H9 (cell line): ENCODE results near the gene FHOD3. TPM values are rescaled to one million over a fixed set of nuclear protein-coding genes. Genes with fewer than 3 reads are reported as not detected.

Experiments used
- DNase-seq: peaks from one replicate; pipeline ENCODE4 v3.0.0-alpha.2; 2017
- H2AFZ ChIP-seq: one replicate; pipeline ENCODE4 v1.6.1; 2013; ENCODE audit warnings: mild to moderate bottlenecking, low read length, control low read depth, moderate library complexity
- H2AK5ac ChIP-seq: 2 replicates; pipeline ENCODE4 v1.6.1; 2013; ENCODE audit warnings: low read length, control low read depth, mixed read lengths; ENCODE audit not compliant: insufficient read length
- H2BK120ac ChIP-seq: one replicate; pipeline ENCODE4 v1.6.1; 2013; ENCODE audit warnings: low read depth, mild to moderate bottlenecking, low read length, control low read depth, inconsistent platforms; ENCODE audit not compliant: poor library complexity, severe bottlenecking
- H2BK12ac ChIP-seq: 2 replicates; pipeline ENCODE4 v1.6.1; 2013; ENCODE audit warnings: low read length, control low read depth, mixed read lengths, low read depth; ENCODE audit not compliant: insufficient read length
- H2BK15ac ChIP-seq: 2 replicates; pipeline ENCODE4 v1.6.1; 2013; ENCODE audit warnings: low read depth, low read length, control low read depth
- H2BK20ac ChIP-seq: one replicate; pipeline ENCODE4 v1.6.1; 2013; ENCODE audit warnings: low read depth, mild to moderate bottlenecking, low read length, control low read depth, inconsistent platforms; ENCODE audit not compliant: poor library complexity, severe bottlenecking
- H2BK5ac ChIP-seq: 2 replicates; pipeline ENCODE4 v1.6.1; 2013; ENCODE audit warnings: low read length, control low read depth, mixed read lengths; ENCODE audit not compliant: insufficient read length
- H3K14ac ChIP-seq: 2 replicates; pipeline ENCODE4 v1.6.1; 2013; ENCODE audit warnings: low read length, control low read depth; ENCODE audit not compliant: insufficient read depth
- H3K18ac ChIP-seq: 2 replicates; pipeline ENCODE4 v1.6.1; 2013; ENCODE audit warnings: low read depth, mild to moderate bottlenecking, mixed read lengths, low read length, control low read depth; ENCODE audit not compliant: insufficient read length
- H3K23ac ChIP-seq: 2 replicates; pipeline ENCODE4 v1.6.1; 2013; ENCODE audit warnings: low read length, control low read depth, mixed read lengths, low read depth; ENCODE audit not compliant: insufficient read length
- H3K23me2 ChIP-seq: 2 replicates; pipeline ENCODE4 v1.6.1; 2013; ENCODE audit warnings: low read depth, mild to moderate bottlenecking, mixed read lengths, low read length, control low read depth; ENCODE audit not compliant: insufficient read length, poor library complexity, severe bottlenecking
- H3K27ac ChIP-seq: 2 replicates; pipeline ENCODE4 v1.5.1; 2013; ENCODE audit warnings: low read length, control low read depth, mixed read lengths, low read depth; ENCODE audit not compliant: insufficient read length
- H3K27me3 ChIP-seq: 2 replicates; pipeline ENCODE4 v1.6.1; 2013; ENCODE audit warnings: low read length, control low read depth, inconsistent platforms; ENCODE audit not compliant: insufficient read depth
- H3K4ac ChIP-seq: 2 replicates; pipeline ENCODE4 v1.6.1; 2013; ENCODE audit warnings: low read depth, mild to moderate bottlenecking, control low read depth, inconsistent platforms, low read length, moderate library complexity
- H3K4me1 ChIP-seq: 2 replicates; pipeline ENCODE4 v1.6.1; 2013; ENCODE audit warnings: low read length, control low read depth, inconsistent platforms; ENCODE audit not compliant: insufficient read depth
- H3K4me2 ChIP-seq: 2 replicates; pipeline ENCODE4 v1.6.1; 2013; ENCODE audit warnings: low read length, control low read depth, mixed read lengths; ENCODE audit not compliant: insufficient read length, insufficient read depth
- H3K56ac ChIP-seq: 2 replicates; pipeline ENCODE4 v1.6.1; 2013; ENCODE audit warnings: low read depth, mild to moderate bottlenecking, mixed read lengths, low read length, control low read depth; ENCODE audit not compliant: insufficient read length
- H3K79me1 ChIP-seq: 2 replicates; pipeline ENCODE4 v1.6.1; 2013; ENCODE audit warnings: low read depth, mild to moderate bottlenecking, moderate library complexity, low read length, control low read depth, inconsistent platforms; ENCODE audit not compliant: insufficient read depth, poor library complexity, severe bottlenecking
- H3K79me2 ChIP-seq: 2 replicates; pipeline ENCODE4 v1.6.1; 2013; ENCODE audit warnings: low read length, control low read depth, inconsistent platforms; ENCODE audit not compliant: insufficient read depth
- H3K9ac ChIP-seq: 2 replicates; pipeline ENCODE4 v1.6.1; 2013; ENCODE audit warnings: low read length, control low read depth, mixed read lengths; ENCODE audit not compliant: insufficient read length; ENCODE audit errors: extremely low read depth
- H3K9me3 ChIP-seq: one replicate; pipeline ENCODE4 v1.6.1; 2013; ENCODE audit warnings: low read depth, low read length, inconsistent platforms; ENCODE audit not compliant: control insufficient read depth
- H3T11ph ChIP-seq: one replicate; pipeline ENCODE4 v1.6.1; 2013; ENCODE audit warnings: mild to moderate bottlenecking, low read length, control low read depth, inconsistent platforms
- H4K20me1 ChIP-seq: one replicate; pipeline ENCODE4 v1.6.1; 2013; ENCODE audit not compliant: control insufficient read depth, insufficient read length, insufficient read depth
- H4K5ac ChIP-seq: 2 replicates; pipeline ENCODE4 v1.6.1; 2013; ENCODE audit warnings: low read depth, mild to moderate bottlenecking, mixed read lengths, low read length, control low read depth; ENCODE audit not compliant: insufficient read length
- H4K8ac ChIP-seq: replicated peaks from 2 replicates; pipeline ENCODE4 v1.6.1; 2013; ENCODE audit warnings: low read length, control low read depth, mixed read lengths, low read depth; ENCODE audit not compliant: insufficient read length
- H4K91ac ChIP-seq: 2 replicates; pipeline ENCODE4 v1.6.1; 2013; ENCODE audit warnings: low read depth, mild to moderate bottlenecking, moderate library complexity, mixed read lengths, low read length, control low read depth; ENCODE audit not compliant: insufficient read length
- H3K27ac Mint-ChIP-seq, 3 experiments: 2 replicates in 2 of 3; 3 replicates in 1 of 3; pipeline ENCODE4 v1.8.0; 2020 to 2021; ENCODE audit warnings: mixed read lengths in 3 of 3, mild to moderate bottlenecking in 1 of 3, moderate library complexity in 1 of 3
- H3K27me3 Mint-ChIP-seq: 2 replicates; pipeline ENCODE4 v1.8.0; 2021; ENCODE audit warnings: low read depth, mild to moderate bottlenecking, moderate library complexity, mixed read lengths
- H3K36me3 Mint-ChIP-seq, 3 experiments: 2 replicates in 2 of 3; 3 replicates in 1 of 3; pipeline ENCODE4 v1.8.0; 2020 to 2021; ENCODE audit warnings: low read depth in 3 of 3, mixed read lengths in 3 of 3; ENCODE audit not compliant: insufficient read depth in 1 of 3
- H3K4me1 Mint-ChIP-seq, 2 experiments: 2 replicates each; pipeline ENCODE4 v1.8.0; 2020; ENCODE audit warnings: mixed read lengths in 2 of 2
- H3K4me3 Mint-ChIP-seq, 2 experiments: 2 replicates in 1 of 2; 3 replicates in 1 of 2; pipeline ENCODE4 v1.8.0; 2020 to 2021; ENCODE audit warnings: mild to moderate bottlenecking in 2 of 2, mixed read lengths in 2 of 2, moderate library complexity in 1 of 2
- H3K9me3 Mint-ChIP-seq, 2 experiments: 2 replicates in 1 of 2; 3 replicates in 1 of 2; pipeline ENCODE4 v1.8.0; 2020; ENCODE audit warnings: mild to moderate bottlenecking in 2 of 2, mixed read lengths in 2 of 2, moderate library complexity in 1 of 2
- CTCF ChIP-seq: fragments of 200-600 bp; sonication (generic); conservative IDR thresholded peaks from 3 replicates; pipeline ENCODE4 v1.8.0; 2021; ENCODE audit warnings: antibody characterized with exemption, mild to moderate bottlenecking
- whole genome bisulfite sequencing: extraction: QIAGEN DNeasy Blood & Tissue Kit; methylation state at CpG from one replicate; pipeline ENCODE4 v1.1.7; 2013; ENCODE audit warnings: missing lambda C conversion rate, low lambda C conversion rate, mixed read lengths; ENCODE audit not compliant: insufficient read length; ENCODE audit errors: extremely low coverage; 5-methylcytosine and 5-hydroxymethylcytosine counted together
- total RNA-seq: library from RNA; stranded (reverse); gene quantifications from 2 replicates; pipeline ENCODE4 v1.2.1, GENCODE V29; 2021

FHOD3 gene
- total RNA-seq, 1 experiment from 2014 or later = 8.0 TPM

- Histone ChIP-seq H4K20me1 (no peaks in the 10 kb centered on the region), H4K5ac (no peak overlapping the region), H3K27ac (no peak overlapping the region), H2BK5ac (no peak overlapping the region), H3K79me2 (no peaks in the 10 kb centered on the region), H2BK15ac (no peak overlapping the region), H3T11ph (no peak overlapping the region), H2BK20ac (no peak overlapping the region), H3K4ac (no peak overlapping the region), H3K27me3 (no peaks in the 10 kb centered on the region), H2AFZ (no peak overlapping the region), H2AK5ac (no peak overlapping the region), H3K9me3 (no peaks in the 10 kb centered on the region), H2BK120ac (no peak overlapping the region), H3K18ac (no peak overlapping the region), H4K91ac (no peak overlapping the region), H3K9ac (no peak overlapping the region), H3K14ac (no peak overlapping the region), H3K4me2 (no peak overlapping the region), H4K8ac (no peak overlapping the region), H3K56ac (no peak overlapping the region), H3K23ac (no peak overlapping the region), H3K79me1 (no peaks in the 10 kb centered on the region), H2BK12ac (no peak overlapping the region), H3K23me2 (no peaks in the 10 kb centered on the region), H3K4me1 (no peaks in the 10 kb centered on the region)
- DNase-seq = no peak
- no peak overlapping the region for H3K27ac Mint-ChIP-seq
- peaks cover 5% of the 10 kb centered on the region; the same call in 1 of the 2 replicates for H3K27me3 Mint-ChIP-seq
- no peak for TF ChIP-seq CTCF
- peaks cover 2 to 3% of the 10 kb centered on the region in 2 experiments for H3K4me1 Mint-ChIP-seq
- H3K4me3 Mint-ChIP-seq = no peak overlapping the region
- H3K36me3 Mint-ChIP-seq = 0 out of 7 replicates have a peak, but pooled peaks cover 0 to 5% (median 0%) of the 10 kb centered on the region in 3 experiments
- no CpG with 5 or more reads among the region's 6 CpGs for WGBS
- no peaks in the 10 kb centered on the region for H3K9me3 Mint-ChIP-seq
Observed at GRCh38 chr18:36655074-36655473, 357.6 kb downstream of the FHOD3 start.
